Panc1 (cell line): ENCODE measurements around the gene DPH2.

Source experiments
- CTCF ChIP-seq: fragments of 450-650 bp; IDR thresholded peaks from 2 replicates; pipeline ENCODE4 v1.5.1; 2017; ENCODE audit warnings: mild to moderate bottlenecking
- REST ChIP-seq, 2 experiments: IDR thresholded peaks; 2 replicates each; pipeline ENCODE4 v1.6.1; 2011 to 2012; ENCODE audit warnings: low read depth in 2 of 2, control low read depth in 1 of 2, low read length in 1 of 2, mild to moderate bottlenecking in 1 of 2, moderate library complexity in 1 of 2; ENCODE audit not compliant: insufficient read depth in 1 of 2
- SIN3A ChIP-seq: IDR thresholded peaks from 2 replicates; pipeline ENCODE4 v1.6.1; 2012; ENCODE audit warnings: low read depth, mild to moderate bottlenecking, low read length, moderate library complexity, borderline replicate concordance; ENCODE audit not compliant: insufficient read depth
- TCF7L2 ChIP-seq: IDR thresholded peaks from 2 replicates; pipeline ENCODE4 v1.6.1; 2011; ENCODE audit warnings: mild to moderate bottlenecking, low read depth, low read length, inconsistent platforms

- TF ChIP-seq CTCF (no peak), REST (IDR thresholded peaks at IDR 0.05; ENCODE audit: insufficient read depth in 1 of 2, low read depth in 2 of 2, low read length in 1 of 2) (no peak), TCF7L2 (no peak), SIN3A (no peak)
These were observed 49.7 kb downstream of the DPH2 start for GRCh38 chr1:44019466-44019948.
